Dedifferentiated amniotic fluid mesenchymal stem cell (primary cell): ENCODE measurements around the gene IL27RA.
"Not testable (repeated sequence)": the region's sequence is repeated elsewhere in the genome, so short reads cannot be mapped to it uniquely, and the experiment has no call there.

Experiments
- DNase-seq: peaks from one replicate; pipeline ENCODE4 v3.0.0-alpha.2; 2016; ENCODE audit errors: extremely low spot score

IL27RA gene

GRCh38 chr19:14030997-14031718 lies 404 bp upstream of the IL27RA start:
- no peak for DNase-seq

- no peak for DNase-seq
Observed at GRCh38 chr19:14033946-14034345, 2.4 kb downstream of the IL27RA start.

GRCh38 chr19:14035159-14035558 lies 3.6 kb downstream of the IL27RA start:
- not testable (repeated sequence) for DNase-seq

GRCh38 chr19:14035706-14036105 lies 4.1 kb downstream of the IL27RA start:
- DNase-seq = no peak

- DNase-seq = no peak
Observed at GRCh38 chr19:14039181-14039580, 7.6 kb downstream of the IL27RA start.

GRCh38 chr19:14042659-14043608 lies 11.4 kb downstream of the IL27RA start:
- peak; percentile 77 for DNase-seq

GRCh38 chr19:14047866-14048265 lies 16.3 kb downstream of the IL27RA start:
- not testable (repeated sequence) for DNase-seq

- no peak for DNase-seq
Observed at GRCh38 chr19:14048443-14049153, 17.0 kb downstream of the IL27RA start.

- DNase-seq = no peak
Observed at GRCh38 chr19:14050512-14050911, 18.9 kb downstream of the IL27RA start.

- DNase-seq = not testable (repeated sequence)
Observed at GRCh38 chr19:14050961-14051360, 19.4 kb downstream of the IL27RA start.

GRCh38 chr19:14051980-14052379 lies 20.4 kb downstream of the IL27RA start:
- no peak for DNase-seq

GRCh38 chr19:14052470-14052869 lies 20.9 kb downstream of the IL27RA start:
- no peak for DNase-seq

- no peak for DNase-seq
Observed at GRCh38 chr19:14053032-14053431, 21.5 kb downstream of the IL27RA start.

GRCh38 chr19:14053500-14053899 lies 21.9 kb downstream of the IL27RA start:
- DNase-seq = no peak

- no peak for DNase-seq
Observed at GRCh38 chr19:14054099-14054498, 22.5 kb downstream of the IL27RA start.

- DNase-seq = no peak
Observed at GRCh38 chr19:14054721-14055120, 23.2 kb downstream of the IL27RA start.

- DNase-seq = no peak
Observed at GRCh38 chr19:14055396-14055795, 23.8 kb downstream of the IL27RA start.

GRCh38 chr19:14056069-14056666 lies 24.6 kb downstream of the IL27RA start:
- DNase-seq = no peak

- no peak for DNase-seq
Observed at GRCh38 chr19:14056741-14057356, 25.3 kb downstream of the IL27RA start.

GRCh38 chr19:14058182-14059092 lies 26.9 kb downstream of the IL27RA start:
- DNase-seq = no peak
